Measurements from ENCODE around the gene ATP9B. TPM values are rescaled to one million over a fixed set of nuclear protein-coding genes. Genes with fewer than 3 reads are reported as not detected.

The ATP9B gene, protein sequence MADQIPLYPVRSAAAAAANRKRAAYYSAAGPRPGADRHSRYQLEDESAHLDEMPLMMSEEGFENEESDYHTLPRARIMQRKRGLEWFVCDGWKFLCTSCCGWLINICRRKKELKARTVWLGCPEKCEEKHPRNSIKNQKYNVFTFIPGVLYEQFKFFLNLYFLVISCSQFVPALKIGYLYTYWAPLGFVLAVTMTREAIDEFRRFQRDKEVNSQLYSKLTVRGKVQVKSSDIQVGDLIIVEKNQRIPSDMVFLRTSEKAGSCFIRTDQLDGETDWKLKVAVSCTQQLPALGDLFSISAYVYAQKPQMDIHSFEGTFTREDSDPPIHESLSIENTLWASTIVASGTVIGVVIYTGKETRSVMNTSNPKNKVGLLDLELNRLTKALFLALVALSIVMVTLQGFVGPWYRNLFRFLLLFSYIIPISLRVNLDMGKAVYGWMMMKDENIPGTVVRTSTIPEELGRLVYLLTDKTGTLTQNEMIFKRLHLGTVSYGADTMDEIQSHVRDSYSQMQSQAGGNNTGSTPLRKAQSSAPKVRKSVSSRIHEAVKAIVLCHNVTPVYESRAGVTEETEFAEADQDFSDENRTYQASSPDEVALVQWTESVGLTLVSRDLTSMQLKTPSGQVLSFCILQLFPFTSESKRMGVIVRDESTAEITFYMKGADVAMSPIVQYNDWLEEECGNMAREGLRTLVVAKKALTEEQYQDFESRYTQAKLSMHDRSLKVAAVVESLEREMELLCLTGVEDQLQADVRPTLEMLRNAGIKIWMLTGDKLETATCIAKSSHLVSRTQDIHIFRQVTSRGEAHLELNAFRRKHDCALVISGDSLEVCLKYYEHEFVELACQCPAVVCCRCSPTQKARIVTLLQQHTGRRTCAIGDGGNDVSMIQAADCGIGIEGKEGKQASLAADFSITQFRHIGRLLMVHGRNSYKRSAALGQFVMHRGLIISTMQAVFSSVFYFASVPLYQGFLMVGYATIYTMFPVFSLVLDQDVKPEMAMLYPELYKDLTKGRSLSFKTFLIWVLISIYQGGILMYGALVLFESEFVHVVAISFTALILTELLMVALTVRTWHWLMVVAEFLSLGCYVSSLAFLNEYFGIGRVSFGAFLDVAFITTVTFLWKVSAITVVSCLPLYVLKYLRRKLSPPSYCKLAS
- total RNA-seq: 10 to 100 TPM; 27.4 to 29.2 TPM
- long read RNA-seq, full-length matches to known transcripts: 5 of 27 reads
- long read RNA-seq, partial matches to known transcripts: 12 of 27 reads
- long read RNA-seq, other reads (novel, unspliced or antisense): 10 of 27 reads

DNA sequence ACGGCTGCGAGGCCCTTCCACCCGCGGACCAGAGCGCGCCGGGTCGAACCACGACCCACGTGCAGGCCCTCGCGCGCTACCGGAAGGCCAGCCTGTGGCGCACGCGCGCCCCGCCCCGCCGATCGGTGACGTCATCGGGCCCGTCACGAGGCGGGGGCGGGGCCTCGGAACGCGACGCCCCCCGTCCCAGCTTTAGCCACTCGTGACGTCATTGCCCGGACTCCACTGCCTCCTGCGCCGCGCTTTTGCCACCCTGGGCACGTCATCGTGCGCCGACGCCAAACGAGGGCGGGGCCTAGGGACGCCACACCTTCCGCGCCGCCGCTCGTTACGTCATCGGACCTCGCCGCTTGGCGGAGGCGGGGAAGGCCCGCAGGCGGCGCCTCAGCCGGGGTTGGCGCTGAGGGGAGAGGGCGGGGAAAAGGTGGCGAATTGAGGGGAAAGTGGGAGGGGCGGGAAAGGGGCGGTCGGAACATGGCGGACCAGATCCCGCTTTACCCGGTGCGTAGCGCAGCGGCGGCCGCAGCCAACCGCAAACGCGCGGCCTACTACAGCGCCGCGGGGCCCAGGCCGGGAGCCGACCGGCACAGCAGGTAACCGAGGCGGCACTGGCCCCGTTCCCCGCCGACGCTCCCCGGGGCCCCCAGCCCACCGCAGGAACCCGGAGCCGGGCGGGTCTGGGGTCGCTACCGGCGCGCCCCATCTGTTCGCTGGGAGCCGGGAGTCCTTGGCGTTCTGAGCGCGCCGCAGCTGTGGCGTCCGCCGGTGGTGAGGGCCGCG, at the start of gene ATP9B:
TSS of gene ATP9B (plus strand) at position 458 of the 780 bp plus-strand sequence. CDS start at position 475, 17 bp downstream.
- intact Hi-C loops (cut with DNase I, micrococcal nuclease): no loop called here
- ATAC-seq (peak; percentile 95), DNase-seq (peak; percentile 95 to 96)

DNA sequence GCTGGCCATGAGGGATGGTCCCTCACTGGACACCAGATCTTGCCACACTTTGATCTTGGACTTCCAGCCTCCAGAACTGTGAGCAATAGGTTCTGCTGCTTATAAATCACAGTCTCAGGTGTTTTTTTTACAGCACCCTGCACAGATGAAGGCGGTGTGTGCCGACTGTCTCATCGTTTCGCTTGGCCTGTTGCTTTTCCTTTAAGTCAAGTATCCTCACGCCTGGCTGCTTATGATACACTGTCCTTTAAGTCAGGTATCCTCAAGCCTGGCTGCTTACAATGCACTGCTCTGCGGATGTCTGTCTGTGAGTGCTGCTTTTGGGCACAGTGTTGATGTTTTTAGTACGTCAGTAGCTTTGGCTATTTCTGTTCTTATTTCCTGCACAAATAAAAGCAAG, 49.3 kb upstream of the ATP9B start:
- DNase-seq (no peak), ATAC-seq (no peak)
- intact Hi-C loops (cut with DNase I, micrococcal nuclease): no loop called here

DNA sequence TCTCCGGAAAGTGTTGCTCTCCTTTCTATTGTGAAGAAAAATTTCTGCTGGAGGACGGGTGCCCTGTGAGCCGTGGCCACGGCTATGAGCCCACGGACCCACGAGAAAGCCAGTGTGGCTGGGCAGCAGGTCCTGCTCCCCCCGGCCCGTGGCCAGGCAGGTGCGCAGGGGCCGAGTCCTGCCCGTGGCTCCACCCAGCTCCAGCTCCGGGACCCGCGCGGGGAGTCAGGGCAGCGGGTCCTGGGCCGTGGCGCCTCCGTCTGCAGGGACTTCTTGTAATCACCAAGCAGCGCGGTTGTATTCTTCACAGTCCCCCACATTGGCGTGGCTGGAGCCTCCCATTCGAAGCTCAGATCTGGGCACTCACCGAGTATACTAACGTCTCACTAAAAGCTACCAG, 46.6 kb upstream of the ATP9B start:
- no peak for ATAC-seq
- intact Hi-C loops (cut with DNase I, micrococcal nuclease): no loop called here
- no peak for DNase-seq

DNA sequence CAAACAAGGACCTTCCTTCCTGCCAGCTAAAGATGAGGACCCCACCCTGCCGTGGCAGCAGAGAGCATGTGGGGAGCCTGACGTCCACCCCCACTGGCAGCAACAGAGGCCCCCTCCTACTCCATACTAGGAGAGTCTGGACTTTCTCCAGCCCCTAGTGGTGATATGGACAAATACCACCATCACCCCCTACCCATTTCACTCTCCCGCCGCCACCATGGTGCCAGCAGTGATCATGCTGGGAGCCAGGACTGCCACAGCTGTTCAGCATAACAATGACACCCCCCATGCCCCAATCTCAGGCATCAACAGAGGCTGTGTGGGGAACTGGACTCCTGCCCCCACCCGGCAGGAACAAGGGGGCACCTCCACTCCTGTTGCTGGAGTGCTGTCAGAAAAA, 42.7 kb upstream of the ATP9B start:
- no peak for DNase-seq
- ATAC-seq: no peak
- intact Hi-C loops (cut with DNase I, micrococcal nuclease): no loop called here

DNA sequence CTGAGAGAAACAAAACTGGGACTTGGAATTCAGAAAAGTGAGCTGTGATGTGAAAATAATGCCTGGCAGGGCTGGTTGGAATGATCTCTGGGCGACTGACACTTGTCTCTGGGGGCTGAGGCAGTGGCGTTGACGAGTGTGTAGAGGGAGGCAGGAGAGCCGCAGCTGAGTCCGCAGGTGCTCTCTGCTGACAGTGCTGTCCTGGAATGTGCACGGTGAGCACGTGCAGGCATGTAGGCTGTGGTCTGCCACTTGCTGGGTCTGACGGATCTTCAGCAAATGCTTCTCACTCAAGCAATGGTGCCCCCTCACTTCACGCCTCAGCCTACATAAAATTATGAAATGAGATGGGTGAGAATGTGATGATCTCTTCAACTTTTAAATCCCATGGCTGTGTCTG, 38.5 kb upstream of the ATP9B start:
- intact Hi-C loops (cut with DNase I, micrococcal nuclease): no loop called here
- DNase-seq: no peak
- no peak for ATAC-seq

DNA sequence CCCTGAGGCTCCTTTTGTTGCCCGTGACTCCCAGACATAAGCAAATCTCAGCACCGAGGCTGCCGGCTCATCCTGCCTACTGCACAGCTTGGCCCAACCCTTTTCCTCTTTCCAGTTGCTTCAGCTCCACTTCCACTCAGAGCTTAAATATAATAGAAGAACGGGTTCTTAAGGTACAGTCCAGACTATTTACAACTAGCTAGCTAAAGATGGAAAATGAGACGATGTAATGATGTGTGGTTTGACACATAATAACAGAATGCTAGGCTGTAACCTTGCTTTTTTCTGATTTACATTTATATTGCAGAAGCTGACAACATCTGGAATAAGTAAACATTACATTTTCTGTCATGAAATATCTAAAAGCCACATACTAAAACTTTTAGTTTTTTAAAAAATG, 26.9 kb upstream of the ATP9B start:
- DNase-seq (no peak), ATAC-seq (no peak)
- intact Hi-C loops (cut with DNase I, micrococcal nuclease): no loop called here

DNA sequence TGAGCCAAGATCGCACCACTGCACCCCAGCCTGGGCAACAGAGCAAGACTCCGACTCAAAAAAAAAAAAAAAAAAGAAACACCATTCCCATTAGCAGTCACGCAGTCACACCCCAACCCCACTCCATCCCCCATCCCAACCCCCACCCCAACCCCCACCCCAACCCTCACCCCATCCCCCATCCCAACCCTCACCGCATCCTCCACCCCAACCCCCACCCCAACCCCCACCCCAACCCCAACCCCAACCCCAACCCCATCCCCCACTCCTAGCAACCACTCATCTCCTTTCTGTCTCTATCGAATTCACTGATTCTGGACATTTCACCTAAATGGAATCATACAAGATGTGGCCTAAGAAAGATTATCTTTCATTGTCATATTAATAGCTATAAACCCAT, 25.9 kb upstream of the ATP9B start:
- ATAC-seq (no peak), DNase-seq (no peak)
- intact Hi-C loops (cut with DNase I, micrococcal nuclease): no loop called here

DNA sequence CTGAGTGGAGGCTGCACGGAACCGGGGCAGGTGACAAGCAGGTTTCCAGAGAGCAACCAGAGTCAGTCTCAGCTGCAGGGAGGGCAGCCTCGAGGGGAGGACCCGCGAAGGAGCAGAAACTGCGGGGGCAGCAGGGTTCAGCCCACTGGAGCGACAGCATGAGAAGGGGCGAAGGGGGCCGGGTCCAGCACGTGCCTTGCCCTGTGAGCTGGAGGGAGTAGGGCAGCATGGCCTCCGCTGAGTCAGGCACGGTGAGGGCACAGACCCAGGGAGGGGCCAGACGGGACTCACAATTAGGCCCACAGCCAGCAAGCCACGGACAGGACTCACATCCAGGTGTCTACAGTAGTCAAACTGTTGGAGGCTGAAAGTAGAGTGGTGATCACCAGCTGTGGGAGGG, 22.7 kb upstream of the ATP9B start:
- DNase-seq (no peak), ATAC-seq (no peak)
- intact Hi-C loops (cut with DNase I, micrococcal nuclease): no loop called here

DNA sequence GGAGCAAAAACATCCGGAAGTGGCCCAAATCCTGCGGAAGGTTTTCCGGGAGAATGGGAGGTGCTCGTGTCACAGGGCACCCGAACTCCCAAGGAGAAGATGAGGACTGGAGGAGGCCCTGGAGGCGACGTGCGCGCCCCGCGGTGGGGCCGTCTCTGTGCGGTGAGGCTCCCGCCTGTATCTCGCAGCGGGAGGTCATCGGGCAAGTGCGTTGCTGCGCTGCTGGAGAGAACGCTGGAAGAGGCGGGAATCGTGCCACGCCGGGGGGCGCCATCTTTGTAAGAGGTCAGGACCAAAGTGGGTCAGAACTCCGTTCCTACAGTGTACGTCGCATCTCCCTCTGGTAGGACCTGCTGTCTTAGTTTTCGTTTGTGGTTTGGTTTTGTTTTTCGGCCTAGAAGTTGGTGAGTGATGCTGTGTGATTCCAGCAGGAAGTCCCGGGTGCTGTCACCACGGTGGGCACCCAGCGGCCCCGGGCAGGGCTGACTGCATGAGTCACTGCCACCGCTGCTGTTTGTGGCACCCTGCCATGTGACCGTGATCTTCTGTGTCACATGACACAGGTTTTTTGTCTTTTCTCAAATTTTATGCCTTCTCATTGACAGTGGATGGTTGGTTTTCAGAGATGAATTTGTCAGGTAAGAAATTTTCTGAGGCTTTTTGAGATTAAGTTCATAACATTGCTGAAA, 21.5 kb upstream of the ATP9B start:
- intact Hi-C loops (cut with DNase I, micrococcal nuclease): no loop called here
- ATAC-seq: no peak
- no peak for DNase-seq

DNA sequence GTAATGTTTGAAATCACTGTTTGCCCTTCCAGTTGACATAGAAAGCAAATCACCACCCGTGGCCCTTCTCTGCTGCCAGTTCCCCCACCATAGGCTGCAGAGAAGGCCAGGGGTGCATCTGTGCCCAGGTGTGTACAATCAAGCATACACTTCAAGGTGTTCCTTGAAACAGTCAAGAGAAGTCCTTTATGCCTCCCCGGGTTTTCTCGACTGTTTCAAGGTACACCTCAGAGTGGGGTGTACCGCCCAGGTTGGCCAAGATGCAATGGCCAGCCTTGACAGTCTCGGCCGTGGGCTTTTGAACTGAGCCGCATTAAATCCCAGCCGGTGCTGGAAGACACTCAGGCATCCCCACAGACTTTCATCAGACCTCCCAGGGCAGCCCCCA, 21.0 kb upstream of the ATP9B start:
- intact Hi-C loops (cut with DNase I, micrococcal nuclease): no loop called here
- ATAC-seq: no peak
- DNase-seq: no peak

DNA sequence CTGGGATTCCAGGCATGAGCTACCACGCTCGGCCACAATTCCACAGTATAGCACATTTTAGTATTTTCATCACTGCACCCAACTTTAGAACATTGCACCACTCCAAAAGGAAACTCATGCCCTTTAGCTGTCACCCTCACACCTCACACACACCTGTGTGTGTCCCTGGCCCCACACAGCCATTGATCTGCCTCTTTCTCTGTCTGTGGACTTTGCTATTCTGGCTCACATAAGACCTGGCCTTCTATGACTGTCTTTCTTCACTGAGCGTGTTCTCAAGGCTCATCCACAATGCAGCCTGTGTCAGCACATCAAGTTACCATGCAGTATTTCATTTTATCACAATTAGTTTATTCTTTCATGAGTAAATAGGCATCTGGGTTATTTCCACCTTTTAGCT, 19.7 kb upstream of the ATP9B start:
- DNase-seq (no peak), ATAC-seq (no peak)
- intact Hi-C loops (cut with DNase I, micrococcal nuclease): no loop called here

DNA sequence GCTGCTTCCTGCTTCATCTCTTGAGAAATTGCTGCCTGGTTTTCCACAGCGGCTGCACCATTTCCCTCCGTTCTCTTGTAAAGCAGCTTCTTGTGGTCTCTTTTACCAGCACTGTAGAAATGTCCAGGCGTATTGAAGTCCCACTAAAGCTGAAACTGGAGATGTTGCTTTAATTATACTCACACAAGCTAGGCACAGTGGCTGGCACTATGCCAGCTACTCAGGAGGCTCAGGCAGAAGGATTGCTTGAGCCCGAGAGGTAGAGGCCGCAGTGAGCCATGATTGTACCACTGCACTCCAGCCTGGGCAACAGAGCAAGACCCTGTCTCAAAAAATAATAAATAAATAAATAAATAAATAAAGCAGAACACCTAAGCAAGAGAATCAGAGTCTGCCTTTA, 19.2 kb upstream of the ATP9B start:
- intact Hi-C loops (cut with DNase I, micrococcal nuclease): no loop called here
- ATAC-seq: no peak
- DNase-seq: no peak

DNA sequence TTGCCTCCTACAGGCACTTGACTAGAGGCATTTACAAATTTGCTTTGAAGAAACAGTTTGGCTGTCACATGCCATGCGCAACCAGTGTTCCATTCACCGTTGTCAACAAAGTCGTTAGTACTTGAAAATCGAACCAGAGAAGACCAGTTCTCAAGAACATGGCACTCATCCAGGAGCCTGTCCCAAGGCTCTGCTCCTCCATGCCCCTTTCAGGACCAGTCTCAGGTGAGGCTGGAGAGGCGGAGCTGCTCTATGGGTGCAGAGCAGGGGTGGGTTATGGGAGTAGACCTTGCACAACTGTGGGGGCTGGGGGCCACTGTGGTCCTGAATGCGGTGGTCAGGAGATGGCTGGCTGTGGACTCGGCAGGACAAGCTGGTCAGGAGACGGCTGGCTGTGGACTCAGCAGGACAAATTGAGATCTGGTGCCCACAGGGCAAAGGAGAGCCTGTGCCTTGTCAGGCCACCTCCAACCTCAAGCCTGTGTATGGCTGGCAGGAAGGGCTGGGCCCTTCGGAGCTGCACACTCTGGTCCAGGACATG, 12.3 kb upstream of the ATP9B start:
- DNase-seq: no peak
- no peak for ATAC-seq
- intact Hi-C loops (cut with DNase I, micrococcal nuclease): no loop called here

DNA sequence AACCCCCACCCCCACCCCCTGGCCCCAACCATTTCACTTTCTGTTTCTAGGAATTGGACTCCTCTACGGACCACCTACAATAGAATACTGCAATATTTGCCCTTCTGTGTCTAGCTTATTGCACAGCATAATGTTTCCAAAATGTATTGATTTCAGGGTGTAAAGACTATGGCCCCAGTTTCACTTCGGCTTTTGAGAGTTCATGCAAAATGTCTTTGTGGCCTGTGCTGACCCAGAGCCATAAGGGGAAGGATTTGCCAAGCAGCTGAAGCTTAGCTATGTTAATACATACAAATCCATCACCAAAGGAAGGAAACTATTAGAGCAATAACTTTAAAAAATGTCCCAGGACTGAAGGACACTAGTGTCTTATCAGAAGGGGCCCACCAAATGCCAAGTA, 11.2 kb upstream of the ATP9B start:
- DNase-seq (no peak), ATAC-seq (no peak)
- intact Hi-C loops (cut with DNase I, micrococcal nuclease): no loop called here

DNA sequence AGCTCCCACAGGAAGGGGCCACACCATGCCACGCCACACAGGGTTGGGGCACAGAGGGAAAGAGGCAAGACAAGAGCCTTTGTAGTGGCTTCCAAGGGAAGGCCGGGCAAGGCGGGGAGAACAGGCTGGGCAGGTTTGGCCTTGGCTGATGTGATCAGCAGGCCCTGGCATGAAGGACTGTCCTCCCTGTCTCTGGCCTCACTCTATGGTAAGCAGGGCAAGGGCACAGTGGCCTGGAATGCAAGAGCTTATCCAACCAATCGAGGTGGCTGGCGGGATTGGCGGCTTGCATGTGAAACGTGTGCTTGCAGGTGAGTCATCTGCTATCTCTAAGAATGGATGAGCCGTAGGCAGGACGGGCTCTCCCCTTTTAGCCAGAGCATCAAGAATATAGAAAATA, 6.4 kb upstream of the ATP9B start:
- intact Hi-C loops (cut with DNase I, micrococcal nuclease): no loop called here
- ATAC-seq: no peak
- DNase-seq: no peak

DNA sequence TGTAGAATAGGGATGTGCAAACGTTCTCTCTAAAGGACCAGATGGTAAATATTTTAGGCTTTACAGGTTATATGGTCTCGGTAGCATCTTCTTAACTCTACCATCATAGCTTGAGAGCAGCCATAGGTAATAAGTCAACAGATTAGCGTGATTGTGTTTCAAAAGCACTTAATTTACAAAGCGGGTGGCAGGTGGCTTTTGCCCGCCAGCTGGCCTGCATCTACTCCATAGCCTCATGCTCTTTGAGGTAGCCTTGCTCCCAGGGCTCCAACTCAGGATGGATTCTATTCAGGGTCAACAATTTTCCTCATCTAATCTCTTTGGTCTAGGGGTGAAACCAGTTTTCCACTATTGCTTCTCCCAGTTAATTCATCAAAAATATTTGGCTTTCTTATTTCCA, 5.0 kb upstream of the ATP9B start:
- ATAC-seq (no peak), DNase-seq (no peak)
- intact Hi-C loops (cut with DNase I, micrococcal nuclease): no loop called here

DNA sequence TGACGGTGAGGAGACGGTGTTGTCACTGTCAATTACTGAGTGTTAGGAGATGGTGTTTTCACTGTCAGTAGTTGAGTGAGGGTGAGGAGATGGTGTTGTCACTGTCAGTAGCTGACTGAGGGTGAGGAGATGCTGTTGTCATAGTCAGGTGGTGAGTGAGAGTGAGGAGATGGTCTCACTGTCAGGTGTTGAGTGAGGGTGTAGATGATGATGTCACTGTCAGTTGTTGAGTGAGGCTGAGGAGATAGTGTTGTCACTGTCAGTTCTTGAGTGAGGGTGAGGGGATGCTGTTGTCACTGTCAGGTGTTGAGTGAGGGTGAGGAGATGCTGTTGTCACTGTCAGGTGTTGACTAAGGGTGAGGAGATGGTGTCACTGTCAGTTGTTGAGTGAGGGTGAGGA, 3.4 kb upstream of the ATP9B start:
- DNase-seq (no peak), ATAC-seq (no peak)
- intact Hi-C loops (cut with DNase I, micrococcal nuclease): no loop called here

DNA sequence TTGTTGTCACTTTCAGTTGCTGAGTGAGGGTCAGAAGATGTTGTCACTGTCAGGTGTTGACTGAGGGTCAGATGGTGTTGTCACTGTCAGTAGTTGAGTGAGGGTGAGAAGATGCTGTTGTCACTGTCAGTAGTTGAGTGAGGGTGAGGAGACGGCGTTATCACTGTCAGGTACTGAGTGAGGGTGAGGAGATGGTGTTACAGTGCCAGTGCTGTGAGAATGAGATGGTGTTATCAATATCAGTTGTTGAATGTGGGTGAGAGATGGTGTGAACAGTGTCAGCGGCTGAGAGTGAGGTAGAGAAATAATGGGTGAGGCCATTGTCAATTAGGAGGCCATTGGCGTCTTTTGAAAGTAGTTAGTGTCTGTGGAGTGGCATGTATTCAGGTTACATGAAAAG, 1.6 kb upstream of the ATP9B start:
- ATAC-seq (no peak), DNase-seq (no peak)
- intact Hi-C loops (cut with DNase I, micrococcal nuclease): no loop called here
